WERI-Rb-1 (cell line): ENCODE measurements around the gene PRIMPOL.

ENCODE experiments used
- DNase-seq: peaks from one replicate; pipeline ENCODE4 v3.0.0-alpha.2; 2020
- H3K27ac ChIP-seq: fragments of 250-450 bp; sonication (Bioruptor Pico); 2 replicates; pipeline ENCODE4 v1.5.1; 2020; ENCODE audit warnings: mild to moderate bottlenecking, moderate library complexity
- H3K27me3 ChIP-seq: fragments of 250-450 bp; sonication (Bioruptor Pico); 2 replicates; pipeline ENCODE4 v1.5.1; 2021; ENCODE audit warnings: mild to moderate bottlenecking, low read depth, moderate library complexity; ENCODE audit not compliant: insufficient read depth, severe bottlenecking
- H3K36me3 ChIP-seq: fragments of 250-450 bp; sonication (Bioruptor Pico); 2 replicates; pipeline ENCODE4 v1.5.1; 2020; ENCODE audit warnings: mild to moderate bottlenecking, moderate library complexity
- H3K4me3 ChIP-seq: 2 replicates; pipeline ENCODE4 v1.5.1; 2011; ENCODE audit warnings: low read depth, mild to moderate bottlenecking, control low read depth, low read length
- H3K9me3 ChIP-seq: fragments of 250-450 bp; sonication (Bioruptor Pico); 2 replicates; pipeline ENCODE4 v1.5.1; 2021; ENCODE audit warnings: mild to moderate bottlenecking, moderate library complexity; ENCODE audit not compliant: severe bottlenecking
- CTCF ChIP-seq: IDR thresholded peaks from 2 replicates; pipeline ENCODE4 v1.5.1; 2011; ENCODE audit warnings: low read depth, mild to moderate bottlenecking, control low read depth, inconsistent platforms, low read length

Gene PRIMPOL

GRCh38 chr4:184689681-184690080 lies 40.1 kb downstream of the PRIMPOL start:
- Histone ChIP-seq H3K36me3 (peaks cover 26% of the 10 kb centered on the region), H3K9me3 (no peaks in the 10 kb centered on the region), H3K27ac (no peak overlapping the region), H3K4me3 (no peak overlapping the region), H3K27me3 (no peaks in the 10 kb centered on the region)
- TF ChIP-seq CTCF: no peak
- no peak for DNase-seq

DNA sequence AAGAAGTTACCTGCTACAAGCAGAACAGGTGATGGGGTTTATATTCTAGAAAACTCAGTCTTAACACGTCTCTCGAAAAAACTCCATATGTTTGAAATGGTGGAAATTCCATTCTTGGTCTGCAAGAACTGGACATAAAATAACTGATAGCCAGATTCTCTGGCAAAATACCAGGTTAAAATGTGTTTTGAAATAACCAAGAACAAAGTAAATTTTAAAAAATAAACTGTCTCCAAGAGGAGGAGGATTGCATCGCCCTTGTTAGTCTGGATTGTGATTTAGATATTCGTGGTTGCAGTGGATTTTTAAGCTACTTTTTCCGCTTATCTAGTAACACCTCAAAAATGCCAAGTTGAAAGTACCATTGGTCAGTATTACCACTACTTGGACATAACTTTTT lies 43.5 kb downstream of the PRIMPOL start:
- DNase-seq: no peak
- no peak for TF ChIP-seq CTCF
- peaks cover 57% of the 10 kb centered on the region for H3K36me3 ChIP-seq
- H3K27me3 ChIP-seq: no peaks in the 10 kb centered on the region
- no peak overlapping the region for H3K4me3 ChIP-seq
- no peaks in the 10 kb centered on the region for H3K9me3 ChIP-seq
- no peak overlapping the region for H3K27ac ChIP-seq

DNA sequence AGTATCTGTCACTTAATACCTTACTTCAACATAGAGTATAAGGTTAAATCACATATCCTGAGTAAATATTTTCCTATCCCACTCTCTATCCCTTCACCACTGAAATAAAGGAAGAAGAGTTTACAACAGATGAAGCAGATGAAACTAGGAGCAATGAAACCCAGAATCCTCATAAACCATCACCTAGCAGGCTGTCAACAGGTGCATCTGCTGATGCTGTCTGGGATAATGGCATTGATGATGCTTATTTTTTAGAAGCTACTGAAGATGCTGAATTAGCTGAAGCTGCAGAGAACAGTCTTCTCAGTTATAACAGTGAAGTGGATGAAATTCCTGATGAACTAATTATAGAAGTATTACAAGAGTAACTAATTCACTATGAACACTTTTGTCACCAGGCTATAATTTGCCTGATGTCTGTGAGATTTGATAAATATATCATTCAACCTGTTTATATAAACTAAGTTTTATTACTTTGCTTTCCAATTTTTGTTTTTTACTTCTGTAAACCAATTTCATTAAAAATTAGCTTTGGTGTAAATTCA lies 44.9 kb downstream of the PRIMPOL start:
- Histone ChIP-seq H3K27ac (no peak overlapping the region), H3K27me3 (no peaks in the 10 kb centered on the region), H3K9me3 (no peaks in the 10 kb centered on the region), H3K36me3 (peaks cover 69% of the 10 kb centered on the region), H3K4me3 (no peak overlapping the region)
- DNase-seq: no peak
- TF ChIP-seq CTCF: no peak

GRCh38 chr4:184695178-184695896 lies 45.8 kb downstream of the PRIMPOL start:
- Histone ChIP-seq H3K36me3 (peaks cover 77% of the 10 kb centered on the region), H3K27ac (peak overlapping the region; percentile 35), H3K4me3 (no peak overlapping the region), H3K9me3 (no peaks in the 10 kb centered on the region), H3K27me3 (no peaks in the 10 kb centered on the region)
- DNase-seq: no peak
- no peak for TF ChIP-seq CTCF

DNA sequence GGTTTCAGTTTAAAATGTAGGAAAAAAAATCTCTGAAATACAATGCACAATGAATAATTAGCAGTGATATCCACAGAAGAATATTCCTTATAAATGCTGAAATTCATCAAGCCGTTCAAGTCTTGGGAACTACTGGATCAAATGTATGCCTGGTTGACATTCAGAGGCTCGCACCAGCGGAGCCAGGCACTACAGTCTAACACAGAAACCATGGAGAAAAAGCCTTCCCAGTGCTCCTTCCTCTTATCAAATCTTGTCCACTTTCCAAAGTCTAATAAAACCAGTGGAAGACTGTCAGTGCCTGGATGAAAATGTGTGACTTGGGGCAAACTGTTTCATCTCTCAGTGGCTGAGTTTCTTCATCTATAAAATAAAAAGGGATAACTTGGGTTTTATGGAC lies 48.4 kb downstream of the PRIMPOL start:
- H3K27ac ChIP-seq: no peak overlapping the region
- no peak for TF ChIP-seq CTCF
- DNase-seq: no peak
- no peak overlapping the region for H3K4me3 ChIP-seq
- no peaks in the 10 kb centered on the region for H3K27me3 ChIP-seq
- peaks cover 95% of the 10 kb centered on the region for H3K36me3 ChIP-seq
- no peaks in the 10 kb centered on the region for H3K9me3 ChIP-seq

GRCh38 chr4:184699941-184700340 lies 50.4 kb downstream of the PRIMPOL start:
- Histone ChIP-seq H3K4me3 (no peak overlapping the region), H3K36me3 (peaks cover 95% of the 10 kb centered on the region), H3K27ac (no peak overlapping the region), H3K9me3 (no peaks in the 10 kb centered on the region), H3K27me3 (no peaks in the 10 kb centered on the region)
- no peak for TF ChIP-seq CTCF
- no peak for DNase-seq
